Measurements from ENCODE around the gene SAP30BP. TPM values are rescaled to one million over a fixed set of nuclear protein-coding genes. Genes with fewer than 3 reads are reported as not detected.

The SAP30BP gene
- total and polyA plus RNA-seq, 8 donors = 58.9 to 111 (median 101) TPM

GRCh38 chr17:75723171-75723930, 56.2 kb downstream of the SAP30BP start:
- intact Hi-C loops (cut with DNase I) = no loop called here
- Histone ChIP-seq H3K9me3 (no peaks in the 10 kb centered on the region), H3K4me1 (peaks cover 5 to 22% of the 10 kb centered on the region in 2 donors), H3K36me3 (peaks cover 0 to 8% of the 10 kb centered on the region in 2 donors), H3K27ac (peak overlapping the region in 1 of 2 donors; percentile 13), H3K27me3 (peaks cover 12 to 39% of the 10 kb centered on the region in 2 donors), H3K4me3 (no peak overlapping the region)
- no peak for DNase-seq
- no peak for TF ChIP-seq CTCF (IDR thresholded peaks at IDR 0.05)
- ATAC-seq = no peak

GRCh38 chr17:75724016-75725003, 57.2 kb downstream of the SAP30BP start:
- intact Hi-C loops (cut with DNase I) = no loop called here
- Histone ChIP-seq H3K4me1 (peaks cover 5 to 22% of the 10 kb centered on the region in 2 donors), H3K9me3 (no peaks in the 10 kb centered on the region), H3K27ac (peak overlapping the region in 1 of 2 donors; percentile 13), H3K27me3 (peaks cover 12 to 31% of the 10 kb centered on the region in 2 donors), H3K36me3 (peaks cover 0 to 8% of the 10 kb centered on the region in 2 donors), H3K4me3 (no peak overlapping the region)
- DNase-seq (no peak), ATAC-seq (no peak)
- no peak for TF ChIP-seq CTCF (IDR thresholded peaks at IDR 0.05)

- Histone ChIP-seq H3K9me3 (no peaks in the 10 kb centered on the region), H3K36me3 (peaks cover 0 to 8% of the 10 kb centered on the region in 2 donors), H3K4me1 (peaks cover 3 to 18% of the 10 kb centered on the region in 2 donors), H3K27ac (no peak overlapping the region), H3K27me3 (peaks cover 12 to 19% of the 10 kb centered on the region in 2 donors), H3K4me3 (no peak overlapping the region)
- no peak for TF ChIP-seq CTCF (IDR thresholded peaks at IDR 0.05)
- ATAC-seq (no peak), DNase-seq (no peak)
- intact Hi-C loops (cut with DNase I) = no loop called here
Measured at GRCh38 chr17:75725504-75725903, 58.4 kb downstream of the SAP30BP start.

- ATAC-seq (no peak), DNase-seq (no peak)
- intact Hi-C loops (cut with DNase I) = no loop called here
- peaks cover 0 to under 1% of the 10 kb centered on the region in 2 donors for H3K27me3 ChIP-seq
- no peaks in the 10 kb centered on the region for H3K9me3 ChIP-seq
- H3K4me1 ChIP-seq = peaks cover 0 to 4% of the 10 kb centered on the region in 2 donors
- no peak for TF ChIP-seq CTCF (IDR thresholded peaks at IDR 0.05)
- no peak overlapping the region for H3K27ac ChIP-seq
- peaks cover 0 to 8% of the 10 kb centered on the region in 2 donors for H3K36me3 ChIP-seq
- H3K4me3 ChIP-seq = no peak overlapping the region
Measured at GRCh38 chr17:75727391-75727790, 60.3 kb downstream of the SAP30BP start.

DNA sequence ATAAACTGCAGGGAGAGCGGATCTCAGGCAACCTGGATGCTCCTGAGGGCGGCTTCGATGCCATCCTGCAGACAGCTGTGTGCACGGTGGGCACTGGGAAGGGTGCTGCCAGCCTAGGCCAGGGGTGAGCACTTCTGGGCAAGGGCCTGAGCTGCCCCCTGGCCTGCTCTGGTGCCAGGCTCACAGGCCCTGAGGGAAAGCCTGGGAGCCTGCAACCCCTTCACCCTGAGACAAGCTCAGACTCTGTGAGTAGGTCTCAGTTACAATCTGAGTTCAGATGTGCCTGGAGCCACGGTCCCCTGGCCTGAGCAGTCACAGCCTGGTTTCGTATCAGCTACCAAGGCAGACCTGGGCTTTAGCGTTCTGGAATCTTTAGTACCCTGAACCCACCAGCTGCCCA, 62.2 kb downstream of the SAP30BP start:
- Histone ChIP-seq H3K4me1 (no peaks in the 10 kb centered on the region), H3K27me3 (no peaks in the 10 kb centered on the region), H3K27ac (no peak overlapping the region), H3K4me3 (no peak overlapping the region), H3K9me3 (no peaks in the 10 kb centered on the region), H3K36me3 (peaks cover 0 to 8% of the 10 kb centered on the region in 2 donors)
- ATAC-seq = no peak
- intact Hi-C loops (cut with DNase I) = no loop called here
- no peak for DNase-seq
- no peak for TF ChIP-seq CTCF (IDR thresholded peaks at IDR 0.05)
